ENCODE data around the gene CPAMD8. TPM values are rescaled to one million over a fixed set of nuclear protein-coding genes. Genes with fewer than 3 reads are reported as not detected.

Gene CPAMD8
- total and polyA plus RNA-seq, 2 of the 8 experiments (the other 6 are each of a cell fraction or from before 2014, with no cell fraction given) = 6.1 to 9.2 TPM

- POLR2A ChIA-PET (ENCODE audit: partially characterized antibody) = no interaction called here
- WGBS, 2 experiments (ENCODE audit: extremely low coverage in 1 of 2, insufficient coverage in 1 of 2, insufficient read length in 1 of 2, insufficient replicate concordance in 2 of 2, low coverage in 1 of 2, low lambda C conversion rate in 2 of 2, missing lambda C conversion rate in 1 of 2) = 86% methylated on average over 8 of the region's 8 CpGs; no CpG with 5 or more reads in 1 of the 2 experiments
- no peak for TF ChIP-seq BACH1 (IDR thresholded peaks at IDR 0.05; ENCODE audit: low read length)
- no peak for TF ChIP-seq FOSL1 (IDR thresholded peaks at IDR 0.05; ENCODE audit: insufficient read depth, low read depth, low read length)
- no peak for TF ChIP-seq SIX5 (IDR thresholded peaks at IDR 0.05; ENCODE audit: low read depth, low read length)
- no peak for TF ChIP-seq SP2 (IDR thresholded peaks at IDR 0.05; ENCODE audit: low read length)
- no peak for TF ChIP-seq RBBP5 (IDR thresholded peaks at IDR 0.05; ENCODE audit: borderline replicate concordance, low read depth, low read length)
- TF ChIP-seq GABPA (IDR thresholded peaks at IDR 0.05; ENCODE audit: borderline replicate concordance, insufficient read depth, low read length) = no peak
- TF ChIP-seq CTCF (IDR thresholded peaks at IDR 0.05; ENCODE audit: control extremely low read depth in 1 of 3, insufficient read depth in 1 of 3, low read depth in 1 of 3, low read length in 3 of 3) = no peak
- no peak for TF ChIP-seq CHD2 (IDR thresholded peaks at IDR 0.05; ENCODE audit: low read length)
- no peak for TF ChIP-seq MAX (IDR thresholded peaks at IDR 0.05)
- TF ChIP-seq BCL11A (IDR thresholded peaks at IDR 0.05; ENCODE audit: low read depth in 2 of 2, low read length in 2 of 2) = no peak
- TF ChIP-seq ASH2L (IDR thresholded peaks at IDR 0.05; ENCODE audit: low read length) = no peak
- no peak for TF ChIP-seq MAFK (IDR thresholded peaks at IDR 0.05; ENCODE audit: low read depth, low read length)
- TF ChIP-seq RFX5 (IDR thresholded peaks at IDR 0.05; ENCODE audit: borderline replicate concordance, low read depth, low read length) = no peak
Observed at GRCh38 chr19:17058236-17058635, 31.6 kb upstream of the CPAMD8 start.

More at GRCh38 chr19:17058236-17058635, 31.6 kb upstream of the CPAMD8 start:
- peaks cover 19 to 22% of the 10 kb centered on the region in 2 experiments for H3K9me3 ChIP-seq (ENCODE audit: insufficient read depth in 2 of 2, low read depth in 1 of 2, low read length in 1 of 2)
- H2AK5ac ChIP-seq (ENCODE audit: low read depth, low read length) = no peak overlapping the region
- peaks cover 0 to 9% of the 10 kb centered on the region in 2 experiments; a peak in 1 of 4 replicates for H3K79me2 ChIP-seq (ENCODE audit: control insufficient read depth in 1 of 2, insufficient read depth in 2 of 2, low read length in 2 of 2)
- no peak overlapping the region for H3K4ac ChIP-seq (replicated peaks; ENCODE audit: insufficient read length, low read depth, low read length)
- no peak overlapping the region for H2BK15ac ChIP-seq (ENCODE audit: low read length)
- no peak overlapping the region for H2AFZ ChIP-seq (ENCODE audit: low read length)
- no peak overlapping the region for H3K9ac ChIP-seq (replicated peaks in 1 of 4; ENCODE audit: extremely low read depth in 1 of 4, low read depth in 3 of 4, low read length in 3 of 4)
- no peak overlapping the region for H2BK5ac ChIP-seq (ENCODE audit: low read depth, low read length)
- no peak overlapping the region for H3K23ac ChIP-seq (ENCODE audit: insufficient read length)
- H3K14ac ChIP-seq (ENCODE audit: insufficient read length) = no peak overlapping the region
- H3K23me2 ChIP-seq (ENCODE audit: low read depth, low read length) = no peaks in the 10 kb centered on the region
- H2BK12ac ChIP-seq (ENCODE audit: low read depth, low read length) = no peak overlapping the region
- H3K56ac ChIP-seq (replicated peaks; ENCODE audit: insufficient read length, low read depth, low read length) = no peak overlapping the region
- H3K79me1 ChIP-seq (ENCODE audit: low read depth, low read length) = peaks cover 4% of the 10 kb centered on the region; the same call in 1 of the 2 replicates
- no peak overlapping the region for H2BK20ac ChIP-seq (ENCODE audit: low read length)
- no peaks in the 10 kb centered on the region for H3K4me1 ChIP-seq (replicated peaks in 1 of 4; ENCODE audit: control insufficient read depth in 3 of 4, insufficient read depth in 4 of 4, low read length in 3 of 4)
- no peak overlapping the region for H3K4me3 ChIP-seq (ENCODE audit: extremely low read depth in 1 of 4, insufficient read depth in 2 of 4, low read depth in 3 of 4, low read length in 4 of 4)
- H3K27ac ChIP-seq (ENCODE audit: low read depth, low read length) = no peak overlapping the region
- no peak overlapping the region for H3K18ac ChIP-seq (ENCODE audit: extremely low read depth, low read length)
- H3K36me3 ChIP-seq (ENCODE audit: control insufficient read depth in 2 of 4, insufficient read depth in 4 of 4, low read length in 3 of 4) = peaks cover 22 to 53% (median 38%) of the 10 kb centered on the region in 4 experiments
- no peak for DNase-seq (ENCODE audit: low read depth in 1 of 2, low spot score in 2 of 2)
- no peak overlapping the region for H4K5ac ChIP-seq (ENCODE audit: insufficient read length, low read depth, low read length)
- H4K20me1 ChIP-seq (replicated peaks in 1 of 2; ENCODE audit: control insufficient read depth in 1 of 2, insufficient read depth in 2 of 2, low read length in 2 of 2) = peaks cover 0 to 9% of the 10 kb centered on the region in 2 experiments
- no peak overlapping the region for H4K8ac ChIP-seq (ENCODE audit: extremely low read depth, insufficient read depth, low read length)
- H4K91ac ChIP-seq (replicated peaks; ENCODE audit: insufficient read length, low read length) = no peak overlapping the region
- CTCF ChIA-PET (ENCODE audit: partially characterized antibody) = no interaction called here
- no peak overlapping the region for H2BK120ac ChIP-seq (replicated peaks; ENCODE audit: low read depth, low read length)
- FAIRE-seq = no peak
- H3K4me2 ChIP-seq (ENCODE audit: insufficient read depth in 1 of 2, low read depth in 2 of 2, low read length in 2 of 2) = no peak overlapping the region
- no peaks in the 10 kb centered on the region for H3K27me3 ChIP-seq (replicated peaks in 1 of 4; ENCODE audit: control insufficient read depth in 3 of 4, extremely low read depth in 1 of 4, insufficient read depth in 3 of 4, low read length in 3 of 4)

Measured in H1 (cell line).